Adrenal gland (tissue), 5 donors: ENCODE results near the gene CPNE4.

Source experiments
- CTCF ChIP-seq, 6 experiments: fragments of 450-650 bp in 4 of 6; fragments of 200-600 bp in 2 of 6; sonication (generic) in 1 of 6; IDR thresholded peaks; 1 replicate in 5 of 6; 2 replicates in 1 of 6; pipeline versions ENCODE4 v1.5.1 to v1.8.0; 2016 to 2021; ENCODE audit warnings: antibody characterized with exemption in 6 of 6, mild to moderate bottlenecking in 2 of 6, moderate library complexity in 1 of 6
- POLR2A ChIP-seq, 2 donors: fragments of 450-650 bp; IDR thresholded peaks; one replicate each; pipeline ENCODE4 v1.6.1; 2017; ENCODE audit warnings: antibody characterized with exemption in 2 of 2, mild to moderate bottlenecking in 2 of 2, moderate library complexity in 1 of 2
- donor health status: DM: no; HTN: no; CAD: no.

- no peak for TF ChIP-seq CTCF (IDR thresholded peaks at IDR 0.05)
- no peak for TF ChIP-seq POLR2A (IDR thresholded peaks at IDR 0.05)
Observed at GRCh38 chr3:131756405-131756804, 278.4 kb downstream of the CPNE4 start.
